GM18499 (cell line): ENCODE results near the gene MBLAC1.

Experiments
- ATAC-seq: cut with Tn5 transposase; IDR thresholded peaks from one replicate; pipeline ENCODE4 v1.9.1; 2021; ENCODE audit warnings: moderate number of reproducible peaks; ENCODE audit not compliant: insufficient read depth, unreplicated experiment

The MBLAC1 gene

DNA sequence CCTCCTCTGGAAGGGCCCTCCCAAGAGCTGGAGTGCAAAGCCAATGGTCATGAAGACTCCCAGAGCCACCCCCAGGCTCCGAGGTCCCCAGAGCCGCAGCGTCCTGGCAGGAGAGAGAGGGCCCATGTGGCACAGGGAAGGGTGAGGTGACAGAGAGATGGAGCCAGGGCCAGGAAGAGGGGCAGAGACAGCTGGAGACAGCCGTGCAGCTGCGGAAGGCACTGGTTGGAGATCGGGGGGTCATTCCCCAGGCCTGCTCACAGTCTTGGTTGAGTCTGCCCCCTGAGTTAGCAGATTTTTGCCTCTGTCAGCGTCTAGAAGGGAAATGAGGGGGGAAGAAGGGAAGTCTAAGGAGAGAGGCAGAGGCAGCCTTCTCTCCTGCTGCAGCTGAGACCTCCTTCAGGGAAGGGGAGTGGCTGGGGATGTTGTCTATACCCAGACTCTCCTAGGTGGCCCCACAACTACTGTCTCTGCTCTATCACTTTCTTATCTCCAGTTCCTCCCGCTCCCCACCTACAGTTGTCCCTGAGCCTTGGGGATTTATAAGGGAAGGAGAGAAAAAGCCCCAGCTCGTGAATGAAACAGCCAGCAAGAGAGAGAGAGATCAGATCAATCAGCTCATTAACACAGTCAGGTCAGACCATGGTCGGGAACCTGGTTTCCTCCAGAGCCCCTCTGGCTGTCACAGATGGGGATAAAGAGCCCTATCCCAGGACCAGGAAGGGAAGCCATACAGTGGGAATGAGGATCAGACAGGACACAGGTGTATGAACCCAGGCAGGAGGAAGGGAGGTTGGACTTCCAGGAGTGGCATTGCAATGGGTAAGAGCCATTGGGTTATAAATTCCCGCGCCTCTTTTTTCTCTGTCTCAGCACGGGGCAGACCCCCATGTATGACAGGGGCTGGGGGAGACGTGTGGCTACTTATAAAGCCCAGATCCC, 40.5 kb downstream of the MBLAC1 start:
- no peak for ATAC-seq

DNA sequence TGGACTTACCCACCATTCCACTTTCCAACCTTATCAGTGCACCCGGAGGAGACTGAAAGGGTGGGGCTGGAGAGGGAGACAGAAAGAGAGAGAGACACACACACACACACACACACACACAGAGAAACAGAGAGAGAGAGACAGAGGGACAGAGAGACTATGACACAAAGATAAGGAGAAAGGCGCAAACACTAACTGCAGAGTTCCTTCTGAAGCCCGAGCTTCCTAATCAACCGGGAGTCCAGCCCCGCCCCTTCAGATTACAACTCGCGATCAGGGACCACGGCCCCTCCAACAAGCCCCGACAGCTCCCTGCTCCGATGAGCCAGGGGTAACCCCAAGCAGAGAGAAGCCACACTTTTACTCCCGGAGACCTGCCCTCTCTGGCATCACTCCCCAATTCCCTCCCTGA, 41.2 kb downstream of the MBLAC1 start:
- no peak for ATAC-seq

DNA sequence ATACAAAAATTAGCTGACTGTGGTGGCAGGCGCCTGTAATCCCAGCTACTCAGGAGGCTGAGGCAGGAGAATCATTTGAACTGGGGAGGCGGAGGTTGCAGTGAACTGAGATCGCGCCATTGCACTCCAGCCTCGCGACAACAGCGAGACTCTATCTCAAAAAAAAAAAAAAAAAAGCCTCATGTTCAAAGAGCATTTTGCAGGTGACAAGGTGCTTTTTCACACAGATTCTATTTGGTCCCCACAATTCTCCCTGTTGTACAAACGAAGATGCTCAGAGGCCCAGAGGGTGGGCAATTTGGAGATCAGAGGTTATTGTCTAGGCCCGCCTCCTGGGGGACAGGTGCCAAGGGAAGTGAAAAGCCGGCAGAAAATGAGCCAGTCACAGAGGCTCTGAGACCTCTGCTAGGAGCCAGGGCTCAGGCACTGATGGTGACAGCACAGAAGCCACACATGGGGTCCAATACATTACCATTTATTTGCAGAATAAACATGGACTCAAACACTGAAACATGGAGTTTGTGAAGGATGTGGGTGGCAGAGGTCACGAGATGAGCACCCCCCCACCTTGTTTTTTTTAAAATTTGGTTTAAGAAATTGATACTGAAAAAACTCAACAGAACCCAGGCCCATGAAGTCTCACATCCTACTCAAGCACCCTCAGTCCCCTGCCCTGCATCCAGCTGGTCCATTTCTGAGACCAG, 42.5 kb downstream of the MBLAC1 start:
- no peak for ATAC-seq

DNA sequence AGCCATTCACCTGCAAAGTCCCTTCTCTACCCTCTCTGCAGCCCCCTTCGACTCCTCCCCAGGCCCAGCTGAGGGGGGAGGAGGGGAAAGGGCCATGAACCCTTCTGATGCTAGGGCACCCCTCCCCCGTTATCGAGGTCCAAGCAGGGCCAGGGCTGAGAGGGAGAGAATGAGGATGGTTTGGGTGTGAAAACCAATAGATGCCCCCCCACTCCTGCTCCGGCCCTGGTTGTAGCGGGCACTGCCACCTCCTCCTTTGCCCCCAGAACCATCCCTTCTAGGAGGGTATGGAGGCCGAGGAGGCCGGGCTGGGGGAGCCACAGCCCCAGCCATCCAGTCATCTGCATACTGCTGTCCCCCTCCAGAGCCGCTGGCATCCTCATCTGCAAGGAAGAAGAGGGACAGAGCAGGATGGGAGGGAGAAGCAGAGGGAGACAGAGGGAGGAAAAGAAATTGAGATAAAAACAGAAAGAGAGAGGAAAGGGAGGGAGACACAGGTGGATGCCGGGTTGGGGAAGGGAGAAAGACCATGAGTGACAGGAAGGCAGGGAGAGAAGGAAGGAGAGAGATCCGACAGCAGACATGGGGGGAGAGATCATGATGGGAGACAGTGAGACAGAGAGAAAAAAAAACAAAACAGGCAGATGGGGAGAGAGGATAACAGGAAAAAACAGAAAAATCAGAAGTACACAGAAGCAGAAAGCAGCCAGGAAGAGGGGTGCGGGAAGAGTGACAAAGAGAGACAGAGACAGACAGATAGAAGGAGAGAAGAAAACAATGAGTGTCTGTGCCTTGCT, 43.5 kb downstream of the MBLAC1 start:
- no peak for ATAC-seq

DNA sequence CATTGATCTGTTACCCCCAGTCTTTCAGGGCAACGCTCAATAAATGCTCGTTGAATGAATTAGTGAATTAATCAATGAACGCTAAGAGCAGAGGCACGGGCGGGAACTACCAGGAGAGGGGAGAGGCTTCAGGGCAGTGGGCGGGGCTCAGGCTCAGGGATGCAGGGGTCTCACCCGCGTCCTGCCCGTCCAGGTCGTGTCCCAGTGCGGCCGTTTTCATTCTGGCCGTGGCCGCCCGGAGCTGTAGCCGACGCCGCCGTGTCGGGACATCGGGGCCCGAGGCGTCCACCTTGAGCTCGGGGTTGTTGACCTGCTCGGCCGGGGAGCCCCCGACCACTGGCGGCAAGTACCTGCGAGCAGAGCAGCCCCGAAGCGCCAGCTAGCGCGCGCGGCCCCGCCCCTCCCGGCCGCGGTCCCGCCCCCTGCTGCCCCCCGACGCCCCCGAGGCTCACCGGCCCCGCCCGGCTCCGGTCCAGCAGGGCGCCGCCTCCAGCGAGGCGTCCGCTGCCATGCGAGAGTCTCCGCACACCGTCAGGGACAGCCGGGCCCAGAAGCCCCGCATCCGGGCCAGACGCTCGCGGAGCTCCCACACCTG, 44.4 kb downstream of the MBLAC1 start:
- ATAC-seq = no peak

DNA sequence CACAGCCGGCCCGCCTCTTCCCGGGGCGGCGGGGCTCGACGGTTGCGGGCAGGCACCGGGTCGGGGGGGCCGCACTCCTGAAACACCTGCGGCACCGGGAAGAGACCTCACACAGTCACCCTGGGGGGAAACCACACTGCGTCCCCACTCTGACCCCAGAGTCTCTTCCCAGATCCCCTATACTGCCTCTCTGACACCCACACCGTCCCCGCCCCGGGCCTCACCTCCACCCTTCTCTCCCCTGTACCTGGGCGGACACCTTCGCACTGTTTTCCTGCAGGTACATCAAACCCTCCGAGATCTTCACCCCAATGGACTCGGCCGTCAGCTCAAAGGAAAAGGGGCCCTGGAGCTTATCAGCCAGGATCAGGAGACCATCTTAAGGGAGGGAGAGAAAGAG, 45.1 kb downstream of the MBLAC1 start:
- no peak for ATAC-seq

DNA sequence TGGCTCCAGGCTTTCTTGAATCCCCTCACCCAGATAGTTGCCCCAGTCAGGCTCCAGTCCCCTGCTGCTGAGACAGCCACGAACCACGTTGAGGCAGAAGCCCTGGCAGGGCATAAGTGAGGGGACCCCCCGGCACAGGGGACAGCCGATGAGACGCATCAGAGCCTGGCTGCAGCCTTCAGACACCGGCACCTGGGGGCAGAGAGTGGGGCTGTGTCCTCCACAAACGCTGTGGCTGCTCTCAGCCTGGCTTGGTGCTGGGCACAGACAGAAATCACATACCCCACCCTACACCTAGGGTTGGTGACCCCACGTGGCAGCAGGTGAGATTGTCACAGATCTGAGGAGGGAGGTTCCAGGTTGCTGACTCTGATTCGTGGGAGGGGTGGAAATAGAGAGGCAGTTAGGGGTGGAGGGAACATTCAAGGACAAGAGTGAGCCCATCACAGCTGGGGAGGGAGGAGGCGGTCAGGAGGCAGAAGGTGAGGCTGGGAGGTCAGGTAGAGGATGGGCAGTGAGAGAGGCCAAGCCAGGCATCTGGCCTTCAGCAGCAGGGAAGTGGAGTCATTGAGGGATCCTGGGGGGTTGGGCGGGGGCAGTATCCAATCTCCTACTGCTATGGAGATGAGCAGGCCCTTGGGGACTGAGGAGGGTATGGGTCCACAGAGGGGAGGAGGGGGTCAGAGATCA, 47.2 kb downstream of the MBLAC1 start:
- no peak for ATAC-seq

DNA sequence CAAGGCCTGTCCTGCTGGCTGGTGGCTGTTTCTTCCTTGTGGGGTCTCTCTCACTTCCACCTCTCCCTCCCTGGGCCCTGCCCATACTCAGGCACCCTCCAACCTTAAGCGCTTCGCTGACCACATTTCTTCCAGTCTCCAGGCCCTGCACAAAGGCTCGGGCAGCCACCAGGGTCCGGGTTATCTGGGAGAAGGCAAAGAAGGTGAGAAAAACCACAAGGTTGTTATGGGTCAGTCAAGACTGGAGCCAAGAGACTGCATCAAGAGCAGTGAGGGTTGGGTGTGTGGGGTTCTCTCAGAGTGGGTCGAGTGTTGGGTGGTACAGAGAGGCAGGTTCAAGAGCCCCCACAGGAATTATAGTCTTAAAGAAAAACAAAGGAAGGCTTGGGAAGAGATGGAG, 47.8 kb downstream of the MBLAC1 start:
- no peak for ATAC-seq

DNA sequence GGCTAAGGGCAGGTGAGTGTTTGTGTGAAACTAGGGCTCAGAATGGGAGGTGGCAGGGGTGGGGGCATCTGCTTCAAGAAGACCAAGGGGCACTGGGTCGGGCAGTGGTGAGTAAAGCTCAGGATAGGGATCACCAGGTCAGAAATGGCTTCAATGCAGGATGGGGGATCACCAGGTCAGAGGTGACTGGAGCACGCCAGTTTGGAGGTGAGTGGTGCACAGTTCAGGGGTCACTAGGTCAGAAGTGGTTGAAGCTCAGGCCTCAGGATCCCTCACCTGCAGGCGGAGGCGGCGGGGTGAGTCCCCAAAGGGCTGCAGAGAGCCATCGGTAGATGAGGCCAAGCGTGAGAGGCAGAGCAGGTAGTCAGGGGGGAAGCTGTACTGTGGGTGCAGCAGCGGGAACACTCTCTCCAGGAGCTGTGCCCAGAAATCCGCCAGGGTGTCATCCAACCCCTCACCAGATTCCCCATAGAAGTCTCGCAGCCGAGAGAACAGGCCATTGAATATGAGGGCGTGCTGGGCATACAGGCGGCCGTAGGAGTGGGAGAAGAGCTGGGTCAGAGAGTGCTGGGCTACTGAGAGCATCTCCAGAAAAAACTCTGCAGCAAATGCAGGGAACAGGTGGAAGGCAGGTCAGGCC, 48.6 kb downstream of the MBLAC1 start:
- ATAC-seq = no peak

DNA sequence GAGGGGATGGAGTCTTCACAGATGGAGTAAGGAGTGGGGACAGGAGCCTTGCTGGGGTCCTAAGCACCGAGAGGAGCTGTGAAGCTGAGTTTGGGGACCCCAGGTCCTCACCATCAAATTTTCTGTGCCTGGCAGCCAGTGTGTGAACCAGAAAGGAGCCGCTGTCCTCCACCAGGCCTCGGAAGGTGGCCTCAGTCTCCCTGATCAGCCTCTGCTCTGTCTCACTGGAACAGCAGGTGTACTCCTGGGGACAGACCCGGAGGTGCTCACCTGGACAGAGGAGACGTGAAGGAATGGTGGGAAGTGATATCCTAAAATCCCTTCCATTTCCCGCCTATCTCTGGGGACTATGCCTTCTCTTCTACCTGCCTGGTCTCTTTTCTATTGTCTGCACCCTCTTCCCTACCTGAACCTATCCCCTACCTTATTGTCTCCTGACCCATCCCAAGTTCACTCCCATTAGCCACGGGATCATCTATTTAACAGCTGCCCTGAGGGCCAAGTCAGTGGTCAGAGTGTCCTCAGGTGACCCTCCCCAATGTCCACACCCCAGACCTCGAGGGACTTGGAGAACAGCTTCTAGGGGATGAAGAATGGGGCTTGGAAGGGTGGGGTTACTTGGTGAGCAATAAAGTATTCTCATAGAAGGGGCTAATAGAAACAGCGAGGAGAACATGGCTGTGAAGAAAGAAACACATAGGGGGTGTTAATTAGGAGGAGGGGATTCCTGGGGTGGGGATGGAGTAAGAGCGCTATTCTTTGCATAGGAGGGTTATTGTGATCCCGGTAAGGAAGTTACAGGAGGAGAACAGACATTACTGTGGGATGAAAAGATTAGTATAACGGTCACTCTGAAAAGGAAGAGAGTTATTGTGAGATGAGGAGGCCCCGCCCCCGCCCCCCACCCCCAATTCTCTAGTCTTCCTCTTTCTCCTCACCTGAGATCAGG, 49.6 kb downstream of the MBLAC1 start:
- ATAC-seq = no peak

DNA sequence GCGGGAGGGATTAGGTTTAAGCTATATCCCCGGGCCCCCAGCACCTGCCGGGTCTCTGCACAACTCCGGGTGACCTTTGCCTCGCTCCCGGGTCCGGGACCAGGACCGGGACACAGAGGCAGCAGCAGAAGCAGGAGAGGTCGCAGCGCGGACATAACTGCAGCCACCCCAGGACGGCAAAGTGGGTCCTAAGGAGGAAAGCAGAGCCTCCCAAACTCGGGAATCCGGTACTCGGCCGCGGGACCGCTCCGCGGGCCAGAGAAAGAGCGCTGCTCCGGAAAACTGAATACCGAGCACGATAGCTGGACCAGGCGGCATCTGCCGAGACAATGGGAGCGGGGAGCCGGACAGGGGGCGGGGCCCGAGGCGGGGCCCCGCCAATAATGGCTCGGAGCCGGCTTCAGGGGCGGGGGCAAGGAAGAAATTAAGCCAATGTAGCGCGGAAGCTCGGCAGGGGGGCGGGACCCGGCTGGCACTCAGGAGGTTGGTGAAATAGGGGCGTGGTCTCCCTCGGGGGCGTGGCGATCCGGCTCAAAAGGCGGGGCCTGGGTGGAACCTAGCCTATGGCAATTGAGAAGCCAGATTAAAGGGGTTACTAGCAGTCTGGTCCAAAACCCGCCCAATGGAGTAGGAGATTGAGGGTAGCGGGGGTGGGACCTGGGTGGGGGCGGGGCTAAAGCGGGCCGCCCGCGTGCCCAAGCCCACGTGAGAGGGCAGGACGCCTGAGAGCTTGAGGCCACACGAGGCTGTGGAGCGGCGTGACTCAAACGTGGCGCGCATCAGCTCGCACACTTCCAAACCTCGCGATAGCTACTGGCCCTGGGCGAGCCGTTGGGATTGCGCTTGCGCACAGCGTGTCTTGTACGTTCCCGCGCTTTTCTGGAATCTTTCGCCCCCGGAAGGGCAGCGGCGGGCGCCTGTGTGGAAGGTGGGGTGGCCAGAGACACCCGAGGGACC, 50.6 kb downstream of the MBLAC1 start, which contains the start of the genes GPC2 and STAG3:
TSS of gene GPC2 (minus strand) at position 337 of the 957 bp plus-strand sequence. CDS start at position 155, 182 bp downstream.
TSS of gene STAG3 (plus strand) at position 874 of the 957 bp plus-strand sequence. CDS start 2,639 bp downstream, outside the sequence.
- ATAC-seq = no peak
